H9 (cell line): Measurements from ENCODE around the gene PDPK1. TPM values are rescaled to one million over a fixed set of nuclear protein-coding genes. Genes with fewer than 3 reads are reported as not detected.

Experiments used
- DNase-seq: peaks from one replicate; pipeline ENCODE4 v3.0.0-alpha.2; 2017
- H2AFZ ChIP-seq: one replicate; pipeline ENCODE4 v1.6.1; 2013; ENCODE audit warnings: mild to moderate bottlenecking, low read length, control low read depth, moderate library complexity
- H2AK5ac ChIP-seq: 2 replicates; pipeline ENCODE4 v1.6.1; 2013; ENCODE audit warnings: low read length, control low read depth, mixed read lengths; ENCODE audit not compliant: insufficient read length
- H2BK120ac ChIP-seq: one replicate; pipeline ENCODE4 v1.6.1; 2013; ENCODE audit warnings: low read depth, mild to moderate bottlenecking, low read length, control low read depth, inconsistent platforms; ENCODE audit not compliant: poor library complexity, severe bottlenecking
- H2BK12ac ChIP-seq: 2 replicates; pipeline ENCODE4 v1.6.1; 2013; ENCODE audit warnings: low read length, control low read depth, mixed read lengths, low read depth; ENCODE audit not compliant: insufficient read length
- H2BK15ac ChIP-seq: 2 replicates; pipeline ENCODE4 v1.6.1; 2013; ENCODE audit warnings: low read depth, low read length, control low read depth
- H2BK20ac ChIP-seq: one replicate; pipeline ENCODE4 v1.6.1; 2013; ENCODE audit warnings: low read depth, mild to moderate bottlenecking, low read length, control low read depth, inconsistent platforms; ENCODE audit not compliant: poor library complexity, severe bottlenecking
- H2BK5ac ChIP-seq: 2 replicates; pipeline ENCODE4 v1.6.1; 2013; ENCODE audit warnings: low read length, control low read depth, mixed read lengths; ENCODE audit not compliant: insufficient read length
- H3K14ac ChIP-seq: 2 replicates; pipeline ENCODE4 v1.6.1; 2013; ENCODE audit warnings: low read length, control low read depth; ENCODE audit not compliant: insufficient read depth
- H3K18ac ChIP-seq: 2 replicates; pipeline ENCODE4 v1.6.1; 2013; ENCODE audit warnings: low read depth, mild to moderate bottlenecking, mixed read lengths, low read length, control low read depth; ENCODE audit not compliant: insufficient read length
- H3K23ac ChIP-seq: 2 replicates; pipeline ENCODE4 v1.6.1; 2013; ENCODE audit warnings: low read length, control low read depth, mixed read lengths, low read depth; ENCODE audit not compliant: insufficient read length
- H3K23me2 ChIP-seq: 2 replicates; pipeline ENCODE4 v1.6.1; 2013; ENCODE audit warnings: low read depth, mild to moderate bottlenecking, mixed read lengths, low read length, control low read depth; ENCODE audit not compliant: insufficient read length, poor library complexity, severe bottlenecking
- H3K27ac ChIP-seq: 2 replicates; pipeline ENCODE4 v1.5.1; 2013; ENCODE audit warnings: low read length, control low read depth, mixed read lengths, low read depth; ENCODE audit not compliant: insufficient read length
- H3K27me3 ChIP-seq: 2 replicates; pipeline ENCODE4 v1.6.1; 2013; ENCODE audit warnings: low read length, control low read depth, inconsistent platforms; ENCODE audit not compliant: insufficient read depth
- H3K4ac ChIP-seq: 2 replicates; pipeline ENCODE4 v1.6.1; 2013; ENCODE audit warnings: low read depth, mild to moderate bottlenecking, control low read depth, inconsistent platforms, low read length, moderate library complexity
- H3K4me1 ChIP-seq: 2 replicates; pipeline ENCODE4 v1.6.1; 2013; ENCODE audit warnings: low read length, control low read depth, inconsistent platforms; ENCODE audit not compliant: insufficient read depth
- H3K4me2 ChIP-seq: 2 replicates; pipeline ENCODE4 v1.6.1; 2013; ENCODE audit warnings: low read length, control low read depth, mixed read lengths; ENCODE audit not compliant: insufficient read length, insufficient read depth
- H3K56ac ChIP-seq: 2 replicates; pipeline ENCODE4 v1.6.1; 2013; ENCODE audit warnings: low read depth, mild to moderate bottlenecking, mixed read lengths, low read length, control low read depth; ENCODE audit not compliant: insufficient read length
- H3K79me1 ChIP-seq: 2 replicates; pipeline ENCODE4 v1.6.1; 2013; ENCODE audit warnings: low read depth, mild to moderate bottlenecking, moderate library complexity, low read length, control low read depth, inconsistent platforms; ENCODE audit not compliant: insufficient read depth, poor library complexity, severe bottlenecking
- H3K79me2 ChIP-seq: 2 replicates; pipeline ENCODE4 v1.6.1; 2013; ENCODE audit warnings: low read length, control low read depth, inconsistent platforms; ENCODE audit not compliant: insufficient read depth
- H3K9ac ChIP-seq: 2 replicates; pipeline ENCODE4 v1.6.1; 2013; ENCODE audit warnings: low read length, control low read depth, mixed read lengths; ENCODE audit not compliant: insufficient read length; ENCODE audit errors: extremely low read depth
- H3K9me3 ChIP-seq: one replicate; pipeline ENCODE4 v1.6.1; 2013; ENCODE audit warnings: low read depth, low read length, inconsistent platforms; ENCODE audit not compliant: control insufficient read depth
- H3T11ph ChIP-seq: one replicate; pipeline ENCODE4 v1.6.1; 2013; ENCODE audit warnings: mild to moderate bottlenecking, low read length, control low read depth, inconsistent platforms
- H4K20me1 ChIP-seq: one replicate; pipeline ENCODE4 v1.6.1; 2013; ENCODE audit not compliant: control insufficient read depth, insufficient read length, insufficient read depth
- H4K5ac ChIP-seq: 2 replicates; pipeline ENCODE4 v1.6.1; 2013; ENCODE audit warnings: low read depth, mild to moderate bottlenecking, mixed read lengths, low read length, control low read depth; ENCODE audit not compliant: insufficient read length
- H4K8ac ChIP-seq: replicated peaks from 2 replicates; pipeline ENCODE4 v1.6.1; 2013; ENCODE audit warnings: low read length, control low read depth, mixed read lengths, low read depth; ENCODE audit not compliant: insufficient read length
- H4K91ac ChIP-seq: 2 replicates; pipeline ENCODE4 v1.6.1; 2013; ENCODE audit warnings: low read depth, mild to moderate bottlenecking, moderate library complexity, mixed read lengths, low read length, control low read depth; ENCODE audit not compliant: insufficient read length
- H3K27ac Mint-ChIP-seq, 3 experiments: 2 replicates in 2 of 3; 3 replicates in 1 of 3; pipeline ENCODE4 v1.8.0; 2020 to 2021; ENCODE audit warnings: mixed read lengths in 3 of 3, mild to moderate bottlenecking in 1 of 3, moderate library complexity in 1 of 3
- H3K27me3 Mint-ChIP-seq: 2 replicates; pipeline ENCODE4 v1.8.0; 2021; ENCODE audit warnings: low read depth, mild to moderate bottlenecking, moderate library complexity, mixed read lengths
- H3K36me3 Mint-ChIP-seq, 3 experiments: 2 replicates in 2 of 3; 3 replicates in 1 of 3; pipeline ENCODE4 v1.8.0; 2020 to 2021; ENCODE audit warnings: low read depth in 3 of 3, mixed read lengths in 3 of 3; ENCODE audit not compliant: insufficient read depth in 1 of 3
- H3K4me1 Mint-ChIP-seq, 2 experiments: 2 replicates each; pipeline ENCODE4 v1.8.0; 2020; ENCODE audit warnings: mixed read lengths in 2 of 2
- H3K4me3 Mint-ChIP-seq, 2 experiments: 2 replicates in 1 of 2; 3 replicates in 1 of 2; pipeline ENCODE4 v1.8.0; 2020 to 2021; ENCODE audit warnings: mild to moderate bottlenecking in 2 of 2, mixed read lengths in 2 of 2, moderate library complexity in 1 of 2
- H3K9me3 Mint-ChIP-seq, 2 experiments: 2 replicates in 1 of 2; 3 replicates in 1 of 2; pipeline ENCODE4 v1.8.0; 2020; ENCODE audit warnings: mild to moderate bottlenecking in 2 of 2, mixed read lengths in 2 of 2, moderate library complexity in 1 of 2
- WGBS: extraction: QIAGEN DNeasy Blood & Tissue Kit; methylation state at CpG from one replicate; pipeline ENCODE4 v1.1.7; 2013; ENCODE audit warnings: missing lambda C conversion rate, low lambda C conversion rate, mixed read lengths; ENCODE audit not compliant: insufficient read length; ENCODE audit errors: extremely low coverage; 5-methylcytosine and 5-hydroxymethylcytosine counted together
- total RNA-seq: library from RNA; stranded (reverse); gene quantifications from 2 replicates; pipeline ENCODE4 v1.2.1, GENCODE V29; 2021
- TF ChIP-seq, protein P1 (sequence below): fragments of 200-600 bp; sonication (generic); conservative IDR thresholded peaks from 3 replicates; pipeline ENCODE4 v1.8.0; 2021; ENCODE audit warnings: antibody characterized with exemption, mild to moderate bottlenecking

The PDPK1 gene
- total RNA-seq, 1 experiment from 2014 or later, result 32.8 TPM

DNA sequence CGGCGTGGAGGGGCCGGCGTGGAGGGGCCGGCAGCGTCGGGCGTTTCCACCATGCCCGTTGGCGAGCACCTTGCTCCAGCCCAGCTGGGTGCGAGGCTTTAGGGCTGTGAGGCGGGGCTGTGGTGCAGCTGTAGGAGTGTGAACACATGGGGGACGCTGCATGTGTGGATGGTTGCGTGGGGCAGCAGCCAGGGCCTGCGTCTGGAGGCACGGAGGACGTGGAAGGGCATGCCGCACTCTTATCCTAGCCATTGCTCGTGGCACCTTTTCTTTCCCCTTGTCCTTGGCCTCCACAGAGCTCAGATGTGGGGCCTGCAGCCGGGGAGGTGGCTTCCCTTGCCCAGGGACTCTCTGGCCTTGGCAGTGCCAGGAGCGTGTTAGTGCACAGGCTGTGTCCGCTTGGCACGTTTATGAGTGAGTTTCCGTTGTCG lies 47.8 kb downstream of the PDPK1 start:
- peaks cover 3 to 37% (median 21%) of the 10 kb centered on the region in 3 experiments; a peak in 6 of 7 replicates for H3K36me3 Mint-ChIP-seq
- no peak overlapping the region for H3K4me3 Mint-ChIP-seq
- Histone ChIP-seq H3K27ac (no peak overlapping the region), H3T11ph (no peak overlapping the region), H4K91ac (no peak overlapping the region), H3K14ac (no peak overlapping the region), H3K79me2 (no peaks in the 10 kb centered on the region), H2BK5ac (no peak overlapping the region), H2AK5ac (no peak overlapping the region), H3K79me1 (no peaks in the 10 kb centered on the region), H3K56ac (no peak overlapping the region), H3K27me3 (no peaks in the 10 kb centered on the region), H2BK12ac (no peak overlapping the region), H2AFZ (no peak overlapping the region), H3K9me3 (no peaks in the 10 kb centered on the region), H4K20me1 (no peaks in the 10 kb centered on the region), H3K23me2 (no peaks in the 10 kb centered on the region), H3K9ac (no peak overlapping the region), H3K4me1 (no peaks in the 10 kb centered on the region), H4K5ac (no peak overlapping the region), H2BK120ac (no peak overlapping the region), H2BK20ac (no peak overlapping the region), H3K23ac (no peak overlapping the region), H3K18ac (no peak overlapping the region), H2BK15ac (no peak overlapping the region), H3K4ac (no peak overlapping the region), H4K8ac (no peak overlapping the region), H3K4me2 (no peak overlapping the region)
- TF ChIP-seq, protein P1, sequence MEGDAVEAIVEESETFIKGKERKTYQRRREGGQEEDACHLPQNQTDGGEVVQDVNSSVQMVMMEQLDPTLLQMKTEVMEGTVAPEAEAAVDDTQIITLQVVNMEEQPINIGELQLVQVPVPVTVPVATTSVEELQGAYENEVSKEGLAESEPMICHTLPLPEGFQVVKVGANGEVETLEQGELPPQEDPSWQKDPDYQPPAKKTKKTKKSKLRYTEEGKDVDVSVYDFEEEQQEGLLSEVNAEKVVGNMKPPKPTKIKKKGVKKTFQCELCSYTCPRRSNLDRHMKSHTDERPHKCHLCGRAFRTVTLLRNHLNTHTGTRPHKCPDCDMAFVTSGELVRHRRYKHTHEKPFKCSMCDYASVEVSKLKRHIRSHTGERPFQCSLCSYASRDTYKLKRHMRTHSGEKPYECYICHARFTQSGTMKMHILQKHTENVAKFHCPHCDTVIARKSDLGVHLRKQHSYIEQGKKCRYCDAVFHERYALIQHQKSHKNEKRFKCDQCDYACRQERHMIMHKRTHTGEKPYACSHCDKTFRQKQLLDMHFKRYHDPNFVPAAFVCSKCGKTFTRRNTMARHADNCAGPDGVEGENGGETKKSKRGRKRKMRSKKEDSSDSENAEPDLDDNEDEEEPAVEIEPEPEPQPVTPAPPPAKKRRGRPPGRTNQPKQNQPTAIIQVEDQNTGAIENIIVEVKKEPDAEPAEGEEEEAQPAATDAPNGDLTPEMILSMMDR, result no peak
- DNase-seq, result peak; percentile 20
- peak overlapping the region in 1 of 3 experiments; percentile 85; a peak in 1 of 7 replicates for H3K27ac Mint-ChIP-seq
- no CpG with 5 or more reads among the region's 25 CpGs for WGBS
- no peaks in the 10 kb centered on the region for H3K27me3 Mint-ChIP-seq
- no peaks in the 10 kb centered on the region for H3K4me1 Mint-ChIP-seq
- H3K9me3 Mint-ChIP-seq, result no peaks in the 10 kb centered on the region
